ENCODE measurements around the gene RNF220.

DNA sequence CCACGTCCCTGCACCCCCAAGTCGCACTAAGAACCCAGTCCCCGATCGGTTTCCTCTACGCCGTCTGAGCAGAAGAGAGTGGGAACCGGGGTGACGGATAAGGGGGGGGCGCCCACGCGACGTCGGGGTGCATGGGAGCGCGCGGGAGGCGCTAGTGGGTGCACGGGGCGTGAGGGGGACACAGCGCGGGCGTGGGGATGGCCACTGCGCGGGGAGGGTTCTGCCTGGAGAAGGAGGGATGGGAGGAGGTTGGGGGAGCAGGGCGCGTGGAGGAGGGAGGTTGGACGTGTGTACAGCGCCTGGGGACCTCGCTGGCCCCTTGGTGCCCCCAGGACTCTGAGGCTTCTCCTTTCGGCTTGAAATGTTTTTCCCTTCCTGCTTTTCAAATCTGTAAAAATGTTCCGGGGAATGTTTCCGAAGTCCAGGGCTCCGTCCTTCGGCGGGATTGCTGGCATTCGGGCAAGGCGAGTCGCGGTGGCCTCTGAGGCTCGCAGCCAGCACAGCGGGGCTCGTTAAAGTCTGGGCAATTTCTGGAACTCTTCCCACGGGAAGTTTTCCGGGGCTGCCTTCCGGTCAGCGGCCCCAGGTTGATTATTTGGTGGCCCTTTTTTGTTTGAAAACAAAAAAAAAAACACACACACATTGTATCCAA lies 13.1 kb downstream of the RNF220 start:
- no peak for TF ChIP-seq POLR2A (IDR thresholded peaks at IDR 0.05)
- TF ChIP-seq CTCF (IDR thresholded peaks at IDR 0.05) = no peak
